T-helper 2 cell treated with Interferon-gamma antibody and Interleukin-4, amounts not matched to agents 100 ng/mL and 5 ng/mL, for 36 hours (primary cell): Measurements from ENCODE around the gene CILP2. TPM values are rescaled to one million over a fixed set of nuclear protein-coding genes. Genes with fewer than 3 reads are reported as not detected.

ENCODE experiments used
- intact Hi-C: fragments of 100-400 bp; cut with micrococcal nuclease; formaldehyde crosslinking; loops from one replicate; pipeline ENCODE4 v1.15.1; 2023
- total RNA-seq: library from RNA; stranded (reverse); gene quantifications from 2 replicates; pipeline ENCODE4 v1.2.3, GENCODE V29; 2022

Gene CILP2
- total RNA-seq, 1 donor from 2014 or later, result 0.07 TPM

DNA sequence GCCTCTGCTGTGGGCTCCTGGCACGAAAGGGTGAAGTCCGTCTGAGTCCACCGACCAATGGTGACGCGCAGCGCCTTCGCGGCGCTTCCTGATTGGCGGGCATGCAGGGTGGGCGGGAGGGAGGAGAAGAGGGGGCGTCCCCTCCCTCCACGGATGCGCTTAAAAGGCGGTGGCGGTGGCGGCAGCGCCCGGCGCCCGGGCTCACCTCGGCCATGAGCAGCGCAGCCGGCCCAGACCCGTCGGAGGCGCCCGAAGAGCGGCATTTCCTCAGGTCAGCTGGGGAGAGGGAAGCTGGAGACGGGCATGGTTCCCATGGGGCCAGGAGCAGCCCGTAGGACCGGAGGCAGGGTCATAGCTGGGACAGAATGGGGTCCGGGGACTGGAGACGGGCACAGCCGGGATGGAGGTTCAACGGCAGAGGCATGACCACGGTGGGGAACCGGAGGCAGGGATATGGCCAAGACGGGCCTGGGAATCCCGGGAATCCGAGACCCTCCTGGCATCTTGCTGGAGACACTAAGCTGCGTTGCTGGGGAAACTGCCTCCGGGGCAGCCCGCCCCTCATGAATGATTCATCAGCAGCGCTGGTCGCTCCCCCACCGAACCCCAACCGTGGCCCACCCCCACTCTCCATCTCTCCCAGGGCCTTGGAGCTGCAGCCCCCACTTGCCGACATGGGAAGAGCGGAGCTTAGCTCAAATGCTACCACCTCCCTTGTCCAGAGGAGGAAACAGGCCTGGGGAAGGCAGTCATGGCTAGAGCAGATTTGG lies 9.2 kb upstream of the CILP2 start, which contains the start of gene YJEFN3:
Gene YJEFN3 (plus strand): TSS at position 191 of the 770 bp plus-strand sequence. CDS start 22 bp downstream, at position 213.
- intact Hi-C loops, result no loop called here

DNA sequence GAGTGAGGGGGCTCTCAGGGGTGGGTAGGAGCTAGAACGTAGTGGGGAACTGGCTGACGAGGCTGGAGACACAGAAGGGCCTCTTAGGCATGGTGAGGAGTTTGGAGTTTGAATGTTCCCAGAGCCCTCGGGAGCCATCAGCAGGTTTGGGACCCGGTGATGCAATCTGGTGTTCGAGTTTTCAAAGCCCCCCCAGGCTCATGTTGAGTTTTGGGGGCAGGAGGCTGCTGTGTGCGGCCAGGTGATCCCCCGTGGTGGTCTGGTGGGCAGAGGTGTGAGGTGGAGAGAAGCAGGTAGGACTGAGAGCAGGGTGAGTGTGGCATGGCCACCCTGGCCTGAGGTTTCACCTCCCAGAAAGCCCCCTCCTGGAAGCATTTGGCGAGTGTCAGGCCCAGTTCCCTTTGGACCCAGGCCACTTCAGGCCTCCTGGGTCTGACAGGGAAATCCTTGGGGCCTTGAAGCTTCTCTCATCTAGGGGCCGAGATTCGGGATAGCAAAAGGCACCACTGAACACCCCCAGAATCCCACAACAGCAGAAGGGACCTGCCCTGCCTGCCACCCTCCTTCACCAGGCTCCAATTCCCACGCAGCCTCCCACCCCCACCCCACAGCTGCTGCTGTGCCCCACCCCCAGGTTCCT lies 8.2 kb upstream of the CILP2 start:
- intact Hi-C loops, result loop anchor here (5.0 kb wide), 2 partner anchors 132 to 247 kb away; partner anchors contain the start of gene ATP13A1

DNA sequence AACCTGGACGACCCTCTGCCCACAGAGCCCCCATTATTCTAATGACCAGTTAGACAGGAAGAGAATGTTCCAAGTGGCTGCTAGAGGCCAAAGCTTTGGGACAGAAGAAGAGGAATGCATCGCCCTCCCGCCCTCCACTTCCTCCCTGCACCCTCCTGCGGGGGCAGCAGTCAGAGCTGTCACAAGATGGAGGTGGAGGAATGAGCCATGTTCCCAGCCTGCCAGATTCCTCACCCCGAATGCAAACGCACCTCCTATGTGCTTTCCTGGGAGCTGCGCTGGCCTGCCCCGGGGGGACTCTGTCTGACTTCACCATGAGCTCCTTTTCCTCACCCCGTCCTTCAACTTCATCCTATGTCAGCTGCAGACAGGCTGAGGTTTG lies 7.7 kb upstream of the CILP2 start:
- intact Hi-C loops, result loop anchor here (5.0 kb wide), 2 partner anchors 132 to 247 kb away; partner anchors contain the start of gene ATP13A1

DNA sequence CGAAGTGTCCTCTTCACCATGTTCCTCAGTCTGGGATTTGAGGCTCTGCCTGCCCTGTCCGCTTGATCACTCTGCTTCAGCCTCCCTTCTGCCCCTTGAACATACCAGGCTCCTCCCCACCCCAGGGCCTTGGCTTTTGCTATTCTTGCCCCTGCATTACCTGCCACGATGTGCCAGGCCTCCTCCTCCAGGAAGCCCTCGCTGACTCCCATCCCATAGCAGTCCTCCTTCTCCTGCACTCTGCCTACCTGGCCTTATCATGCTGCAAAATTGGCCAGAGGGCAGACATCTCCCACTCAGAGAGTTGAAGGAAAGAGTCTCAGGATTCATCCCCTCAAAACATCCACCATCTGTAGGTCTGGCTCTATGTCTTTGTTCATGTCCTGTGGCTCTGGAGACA lies 7.2 kb upstream of the CILP2 start:
- intact Hi-C loops, result loop anchor here (5.0 kb wide), 2 partner anchors 131 to 246 kb away; partner anchors contain the start of gene ATP13A1

DNA sequence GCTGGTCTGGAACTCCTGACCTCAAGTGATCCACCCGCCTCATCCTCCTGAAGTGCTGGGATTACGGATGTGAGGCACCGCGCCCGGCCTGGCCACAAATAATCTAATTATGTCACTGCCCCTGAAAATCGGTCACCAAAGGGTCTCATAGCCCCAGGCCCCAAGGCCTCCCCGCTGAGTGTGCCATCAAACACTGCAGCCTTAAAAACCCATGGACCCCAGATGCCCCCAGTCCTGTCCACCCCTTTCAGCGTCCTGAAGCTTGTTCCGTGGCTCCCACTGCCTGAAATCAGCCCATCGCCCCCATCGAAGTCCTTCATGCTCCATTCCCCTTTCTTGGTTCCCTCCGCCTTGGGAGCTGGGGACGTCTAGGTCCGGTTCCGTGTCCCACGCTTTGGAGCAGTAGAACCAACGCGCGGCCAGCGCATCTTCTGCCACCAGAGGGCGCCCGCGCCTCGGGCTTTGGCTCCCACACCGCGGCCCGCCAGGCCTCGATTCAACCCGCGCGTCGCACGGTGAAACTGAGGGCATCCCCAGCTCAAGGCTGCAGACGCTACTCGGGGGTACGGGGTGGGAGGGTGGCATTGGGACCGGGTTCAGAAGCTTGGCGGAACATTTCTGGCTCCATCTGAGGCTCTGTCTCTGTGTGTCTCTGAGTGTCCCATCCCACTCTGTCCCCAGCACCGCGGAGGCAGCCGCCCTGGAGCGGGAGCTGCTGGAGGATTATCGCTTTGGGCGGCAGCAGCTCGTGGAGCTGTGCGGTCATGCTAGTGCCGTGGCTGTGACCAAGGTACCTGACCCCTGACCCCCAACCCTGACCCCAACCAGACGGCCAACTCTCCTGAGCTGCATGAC lies 5.9 kb upstream of the CILP2 start:
- intact Hi-C loops, result loop anchor here (1.0 to 5.0 kb wide), 3 partner anchors 111 to 245 kb away; partner anchors contain the start of genes ATP13A1 and GMIP

DNA sequence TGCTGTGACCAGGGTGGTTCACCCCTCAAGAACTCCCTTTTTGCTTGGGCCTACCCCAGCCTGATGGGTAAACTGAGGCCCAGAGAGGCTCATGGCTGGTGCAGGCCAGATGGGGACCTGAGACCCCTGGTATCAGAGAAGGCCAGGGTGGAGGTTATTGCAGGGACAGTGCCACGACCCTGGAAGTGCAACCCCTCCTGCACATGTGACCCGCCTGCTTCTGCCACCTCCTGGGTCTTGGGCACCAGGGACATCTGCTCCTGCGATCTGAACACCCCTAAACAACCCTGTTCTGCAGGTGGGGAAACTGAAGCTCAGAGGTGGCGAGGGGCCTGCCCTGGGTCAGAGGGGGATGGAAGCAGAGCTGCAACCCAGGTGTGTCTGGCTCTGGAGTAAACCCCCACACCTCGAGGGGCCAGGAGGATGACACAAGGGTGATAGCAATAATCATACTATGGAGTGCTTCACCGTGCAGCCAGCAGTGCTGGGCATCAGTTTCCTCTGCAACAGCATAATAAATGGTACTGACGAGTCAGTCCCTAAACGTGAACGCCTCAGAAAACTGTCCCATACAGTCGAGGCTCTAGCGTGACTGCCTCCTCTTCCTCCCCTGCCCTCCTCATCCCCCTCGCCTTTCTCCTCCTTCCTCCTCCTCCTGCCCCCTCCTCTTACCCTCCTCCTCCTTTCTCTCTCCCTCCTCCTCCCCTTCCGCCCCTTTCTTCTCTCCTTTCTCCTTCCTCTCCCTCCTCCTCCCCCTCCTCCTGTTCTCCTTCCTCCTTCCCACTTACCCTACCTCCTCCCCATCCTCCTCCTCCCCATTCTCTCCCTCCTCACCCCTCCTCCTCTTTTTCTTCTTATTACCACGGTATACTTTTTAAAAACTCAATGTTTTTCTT lies 5.0 kb upstream of the CILP2 start:
- intact Hi-C loops, result loop anchor here (1.0 to 5.0 kb wide), 3 partner anchors 110 to 244 kb away; partner anchors contain the start of genes ATP13A1 and GMIP

DNA sequence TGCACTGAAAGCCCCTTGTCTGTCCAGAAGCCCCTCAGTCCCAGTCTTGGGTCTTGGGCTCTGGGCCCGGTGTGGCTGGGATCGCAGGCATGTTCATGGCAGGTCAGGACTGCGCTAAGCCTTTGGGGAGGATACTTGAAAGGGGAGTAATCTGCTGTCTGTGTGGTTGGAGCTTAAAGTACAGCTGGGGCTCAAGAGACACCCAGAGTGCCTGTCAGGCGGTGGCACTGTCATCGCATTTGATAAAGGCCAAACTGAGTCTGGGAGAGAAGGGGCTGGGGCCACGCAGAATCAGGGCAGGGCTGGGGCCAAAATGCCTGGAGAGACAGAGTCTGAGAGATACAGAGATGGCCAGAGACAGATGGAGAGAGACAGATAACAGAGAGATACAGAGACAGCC lies 4.2 kb upstream of the CILP2 start:
- intact Hi-C loops, result loop anchor here (5.0 kb wide), 2 partner anchors 128 to 243 kb away; partner anchors contain the start of gene ATP13A1

DNA sequence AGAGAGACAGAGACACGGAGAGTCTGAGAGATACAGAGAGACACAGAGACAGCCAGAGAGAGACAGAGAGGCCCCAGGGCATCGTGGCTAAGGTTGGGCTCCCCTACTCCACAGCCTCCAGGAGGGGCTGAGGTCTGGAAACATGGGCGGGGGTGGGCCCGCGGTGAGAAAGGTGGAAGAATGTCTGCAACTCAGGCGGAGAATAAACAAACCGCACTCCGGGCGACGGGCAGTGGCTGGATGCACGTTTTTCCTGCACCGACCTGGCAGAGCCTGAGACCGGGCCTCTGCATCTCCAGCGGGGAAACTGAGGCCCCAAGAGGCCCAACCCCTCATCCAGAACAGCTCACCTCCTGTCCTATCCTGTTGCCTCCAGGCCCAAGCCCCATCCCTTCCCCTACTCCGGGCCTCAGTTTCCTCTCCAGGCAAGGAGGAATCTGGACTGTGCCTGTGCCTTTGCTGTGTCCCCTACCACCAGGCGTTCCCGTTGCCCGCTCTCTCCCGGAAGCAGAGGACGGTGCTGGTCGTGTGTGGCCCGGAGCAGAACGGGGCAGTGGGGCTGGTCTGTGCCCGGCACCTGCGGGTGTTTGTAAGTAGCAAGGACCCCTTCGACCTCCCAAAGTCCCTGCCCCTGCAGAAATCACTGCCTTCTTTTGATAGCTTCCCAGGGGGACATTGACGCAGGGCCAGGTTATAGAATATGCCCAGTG lies 3.4 kb upstream of the CILP2 start:
- intact Hi-C loops, result loop anchor here (5.0 kb wide), 2 partner anchors 128 to 243 kb away; partner anchors contain the start of gene ATP13A1

DNA sequence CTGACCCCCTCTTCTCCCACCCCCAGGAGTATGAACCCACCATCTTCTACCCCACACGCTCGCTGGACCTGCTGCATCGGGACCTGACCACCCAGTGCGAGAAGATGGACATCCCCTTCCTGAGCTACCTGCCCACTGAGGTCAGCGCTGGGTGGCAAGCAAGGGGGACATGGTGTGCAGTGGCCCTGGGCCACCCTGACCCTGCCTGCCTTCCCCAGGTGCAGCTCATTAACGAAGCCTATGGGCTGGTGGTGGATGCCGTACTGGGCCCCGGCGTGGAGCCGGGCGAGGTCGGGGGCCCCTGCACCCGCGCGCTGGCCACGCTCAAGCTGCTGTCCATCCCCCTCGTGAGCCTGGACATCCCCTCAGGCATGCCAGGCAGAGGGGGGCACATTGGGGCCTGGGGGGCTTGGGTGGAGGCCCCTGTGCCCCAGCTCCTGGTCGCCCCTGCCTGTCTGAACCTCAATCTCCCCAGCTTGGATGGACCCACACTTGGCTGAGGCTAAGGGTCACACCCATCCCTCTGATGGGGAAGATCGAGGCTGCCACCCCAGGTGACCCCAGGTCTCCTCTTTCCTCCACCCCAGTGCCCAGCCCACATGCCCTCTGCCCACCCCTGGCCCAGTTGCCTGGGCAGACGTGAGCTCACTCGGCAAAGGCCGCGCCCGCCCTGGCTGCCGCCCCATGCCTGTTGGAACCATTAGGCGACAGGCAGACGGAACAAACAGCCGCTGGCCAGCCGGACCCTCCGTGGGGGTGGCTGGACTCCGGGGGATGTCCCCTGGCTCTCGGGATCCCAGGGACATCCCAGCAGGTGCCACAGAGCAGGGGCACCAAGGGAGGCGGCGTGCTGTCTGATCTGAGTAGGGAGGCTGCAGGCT lies 2.5 kb upstream of the CILP2 start:
- intact Hi-C loops, result no loop called here

DNA sequence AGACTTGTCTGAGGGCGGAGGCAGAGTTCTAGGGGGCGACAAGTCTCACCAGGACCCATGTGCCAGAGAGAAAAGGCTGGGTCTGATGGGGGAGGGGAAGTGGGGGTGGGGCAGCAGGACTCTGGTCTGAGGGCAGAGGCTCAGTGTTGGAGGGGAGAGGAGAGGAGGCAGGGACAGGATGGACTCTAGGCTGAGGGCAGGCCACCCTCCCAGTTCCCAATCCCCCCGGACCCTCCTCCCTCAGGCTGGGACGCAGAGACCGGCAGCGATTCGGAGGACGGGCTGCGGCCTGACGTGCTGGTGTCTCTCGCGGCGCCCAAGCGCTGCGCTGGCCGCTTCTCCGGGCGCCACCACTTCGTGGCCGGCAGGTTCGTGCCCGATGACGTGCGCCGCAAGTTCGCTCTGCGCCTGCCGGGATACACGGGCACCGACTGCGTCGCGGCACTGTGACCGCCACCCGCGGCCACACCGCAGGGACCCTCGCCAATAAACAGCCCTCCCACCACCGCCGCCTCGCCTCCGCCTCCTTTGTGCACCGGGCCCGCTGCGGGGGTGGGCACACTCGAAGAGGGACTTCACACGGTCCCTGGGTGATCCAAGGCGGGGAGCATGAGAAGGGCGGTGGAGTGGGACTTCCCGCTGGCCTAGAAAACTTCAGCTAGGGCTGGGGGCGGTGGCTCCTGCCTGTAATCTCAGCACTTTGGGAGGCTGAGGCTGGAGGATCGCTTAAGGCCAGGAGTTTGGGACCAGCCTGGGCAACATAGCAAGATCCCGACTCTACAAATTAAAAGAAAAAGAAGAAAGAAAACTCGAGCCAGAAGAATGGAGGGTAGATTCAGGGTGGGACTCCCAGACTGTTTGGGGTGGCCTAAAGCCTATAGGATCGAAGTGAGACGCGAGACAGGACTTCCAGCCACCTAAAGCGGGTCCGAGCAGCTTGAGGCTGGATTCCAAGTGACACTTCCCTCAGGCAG lies 703 bp upstream of the CILP2 start:
- intact Hi-C loops, result no loop called here

DNA sequence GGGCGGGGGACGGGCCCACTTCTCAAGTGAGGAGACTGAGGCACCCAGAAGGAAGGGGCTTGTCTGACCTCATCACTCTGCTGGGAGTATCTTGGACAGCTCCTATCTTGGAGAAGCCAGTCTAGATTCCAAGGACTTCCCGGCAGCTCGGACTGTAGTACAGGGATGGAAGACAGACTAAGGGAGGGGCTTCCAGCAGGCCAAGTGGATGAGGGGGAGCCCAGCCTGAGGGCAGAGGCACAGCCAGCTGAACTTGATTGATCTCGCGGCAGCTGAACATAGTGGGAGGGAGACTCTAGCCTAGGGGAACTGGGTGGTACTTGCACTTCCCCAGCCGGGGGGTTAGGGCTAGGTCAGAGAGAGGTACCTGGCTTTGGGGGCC lies 711 bp downstream of the CILP2 start:
- intact Hi-C loops, result no loop called here

DNA sequence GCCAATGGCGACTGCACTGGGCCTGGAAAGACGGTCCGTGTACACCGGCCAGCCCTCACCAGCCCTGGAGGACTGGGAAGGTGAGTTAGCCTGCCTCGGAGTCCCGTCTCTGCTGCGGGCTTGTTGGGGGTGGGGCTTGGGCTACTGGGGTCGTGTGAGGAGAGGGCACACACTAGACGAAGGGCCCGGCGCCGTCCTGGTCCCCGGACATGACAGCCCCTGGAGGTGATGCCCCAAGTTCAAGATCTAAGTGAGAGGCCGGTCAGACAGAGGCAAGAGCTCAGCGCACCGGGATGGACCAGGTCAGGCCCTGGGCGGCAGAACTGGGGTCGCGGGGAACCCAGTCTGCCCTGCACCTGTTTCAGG lies 1.6 kb downstream of the CILP2 start:
- intact Hi-C loops, result loop anchor here (5.0 kb wide), 1 partner anchor 88 kb away; the partner anchor contains the start of gene LPAR2

DNA sequence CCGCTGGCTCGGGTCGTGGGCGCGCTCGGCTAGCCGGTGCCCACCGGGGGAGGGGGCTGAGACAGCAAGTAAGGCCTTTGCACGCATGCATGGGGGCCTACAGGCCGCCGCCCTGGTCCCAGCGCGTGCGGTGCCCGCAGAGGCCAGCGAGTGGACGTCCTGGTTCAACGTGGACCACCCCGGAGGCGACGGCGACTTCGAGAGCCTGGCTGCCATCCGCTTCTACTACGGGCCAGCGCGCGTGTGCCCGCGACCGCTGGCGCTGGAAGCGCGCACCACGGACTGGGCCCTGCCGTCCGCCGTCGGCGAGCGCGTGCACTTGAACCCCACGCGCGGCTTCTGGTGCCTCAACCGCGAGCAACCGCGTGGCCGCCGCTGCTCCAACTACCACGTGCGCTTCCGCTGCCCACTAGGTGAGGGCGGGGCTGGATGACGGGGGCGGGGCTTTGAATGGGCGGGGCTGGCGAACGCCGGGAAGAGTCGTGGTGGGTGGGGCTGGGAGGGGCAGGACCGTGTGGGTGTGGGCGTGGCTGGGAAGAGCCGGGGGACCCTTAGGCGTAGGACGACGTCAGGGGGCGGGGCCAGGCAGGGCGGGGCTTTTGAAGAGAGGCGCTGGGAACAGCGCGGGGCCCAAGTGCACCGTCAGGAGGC lies 2.1 kb downstream of the CILP2 start:
- intact Hi-C loops, result loop anchor here (5.0 kb wide), 1 partner anchor 87 kb away; the partner anchor contains the start of gene LPAR2

DNA sequence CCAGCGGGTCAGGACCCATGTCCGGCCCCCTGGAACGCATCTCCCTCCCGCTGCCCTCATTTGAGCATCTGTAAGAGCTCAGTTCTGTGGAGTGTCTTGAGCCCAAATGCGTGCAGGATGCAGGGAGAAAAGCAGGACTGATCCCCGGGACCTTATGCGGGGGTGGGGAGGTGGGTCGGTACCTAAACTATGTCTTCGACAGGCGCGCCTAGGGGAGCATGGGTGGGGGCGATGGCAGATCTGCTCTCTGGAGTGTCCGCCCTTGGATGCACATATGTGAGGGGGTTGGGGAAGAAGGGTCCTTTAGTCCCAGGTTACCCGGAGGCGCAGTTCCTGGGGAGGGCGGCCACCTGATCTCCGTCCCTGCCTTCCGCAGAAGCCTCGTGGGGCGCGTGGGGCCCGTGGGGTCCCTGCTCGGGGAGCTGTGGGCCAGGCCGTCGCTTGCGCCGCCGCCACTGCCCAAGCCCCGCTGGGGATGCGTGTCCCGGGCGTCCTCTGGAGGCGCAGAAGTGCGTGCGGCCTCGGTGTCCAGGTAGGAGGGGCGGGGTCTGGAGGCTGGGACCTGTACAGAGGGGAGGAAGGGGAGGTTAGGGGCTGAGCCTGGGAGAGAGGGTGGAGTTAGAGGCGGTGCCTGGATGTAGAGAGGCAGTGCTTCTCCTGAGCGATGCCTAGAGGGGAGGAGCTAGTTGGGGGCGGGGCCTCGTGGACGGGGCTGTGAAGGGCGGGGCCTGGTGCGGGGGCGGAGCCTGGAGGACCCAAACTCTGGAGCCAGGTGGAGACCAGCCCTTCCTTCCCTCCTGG lies 2.9 kb downstream of the CILP2 start:
- intact Hi-C loops, result loop anchor here (5.0 kb wide), 1 partner anchor 86 kb away; the partner anchor contains the start of gene LPAR2

DNA sequence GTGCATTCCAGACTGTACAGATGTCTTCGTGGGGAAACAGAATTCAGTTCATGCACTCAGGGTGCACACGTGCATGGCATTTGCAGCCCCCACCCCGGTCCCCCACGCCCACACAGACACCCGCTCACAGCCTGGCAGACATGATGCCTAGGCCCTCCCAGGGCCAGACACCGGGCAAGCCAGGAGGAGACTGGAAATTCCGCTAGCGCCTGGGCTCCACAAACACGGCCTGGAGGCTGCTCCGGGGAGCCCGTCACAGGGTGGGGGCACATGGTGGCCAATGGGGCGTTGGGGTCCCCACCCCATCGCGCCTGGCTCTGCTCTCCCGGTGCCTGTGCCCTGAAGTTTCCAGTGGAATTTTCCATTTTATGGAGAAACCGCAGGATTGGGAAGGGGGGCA lies 3.6 kb downstream of the CILP2 start:
- intact Hi-C loops, result loop anchor here (5.0 kb wide), 1 partner anchor 86 kb away; the partner anchor contains the start of gene LPAR2

DNA sequence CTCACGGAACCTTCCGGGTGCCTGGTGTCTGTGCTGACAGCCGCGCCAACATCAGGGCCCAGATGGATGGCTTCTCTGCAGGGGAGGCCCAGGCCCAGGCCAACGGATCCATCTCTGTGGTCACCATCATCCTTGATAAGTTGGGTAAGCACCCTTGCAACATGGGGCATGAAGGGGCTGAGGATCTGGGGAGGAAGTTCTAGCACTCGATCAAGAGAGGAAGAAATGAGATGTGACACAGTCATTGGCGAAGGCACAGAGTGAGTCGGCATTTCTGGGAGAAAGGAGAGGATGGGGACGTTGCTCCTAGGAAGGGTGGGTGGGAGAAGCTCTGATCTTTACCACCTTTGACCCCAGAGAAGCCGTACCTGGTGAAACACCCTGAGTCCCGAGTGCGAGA lies 4.4 kb downstream of the CILP2 start:
- intact Hi-C loops, result loop anchor here (5.0 kb wide), 1 partner anchor 85 kb away; the partner anchor contains the start of gene LPAR2
